ENCODE data around the gene SCGB1D2.
"Not testable (repeated sequence)": the region's sequence is repeated elsewhere in the genome, so short reads cannot be mapped to it uniquely, and the experiment has no call there.

Gene SCGB1D2
- total RNA-seq: 0 reads per million in 3 donors

DNA sequence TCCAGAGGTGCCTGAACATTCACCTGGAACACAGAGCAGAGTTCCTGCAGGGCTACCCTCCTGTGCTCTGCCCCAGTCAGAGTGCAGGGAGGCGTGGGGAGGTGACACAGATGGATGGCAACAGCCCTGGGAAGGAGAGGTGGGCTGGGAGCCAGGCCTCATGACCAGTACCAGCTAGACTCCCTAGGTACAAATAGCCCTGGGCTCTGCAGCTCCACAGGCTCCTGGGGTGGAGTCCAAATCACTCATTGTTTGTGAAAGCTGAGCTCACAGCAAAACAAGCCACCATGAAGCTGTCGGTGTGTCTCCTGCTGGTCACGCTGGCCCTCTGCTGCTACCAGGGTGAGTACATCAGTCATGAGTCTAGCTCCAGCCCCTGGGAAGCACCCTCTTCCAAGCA is at the start of gene SCGB1D2:
TSS of gene SCGB1D2 (plus strand) at position 219 of the 400 bp plus-strand sequence. CDS start at position 288, 69 bp downstream.
- Histone ChIP-seq H3K27ac (ENCODE audit: insufficient read depth, low read length, poor library complexity, severe bottlenecking) (no peak within 1 kb of the TSS), H3K4me3 (ENCODE audit: insufficient read depth, low read depth, low read length, poor library complexity, severe bottlenecking) (no peak within 1 kb of the TSS), H3K9me3 (ENCODE audit: control insufficient read depth, low read length) (no peaks in the 10 kb centered on the region), H3K36me3 (ENCODE audit: control insufficient read depth, insufficient read depth, low read length) (no peaks in the 10 kb centered on the region), H3K27me3 (replicated peaks; ENCODE audit: control insufficient read depth, insufficient read depth, low read length, poor library complexity, severe bottlenecking) (no peaks in the 10 kb centered on the region), H3K4me1 (ENCODE audit: control insufficient read depth, insufficient read depth, low read length, poor library complexity, severe bottlenecking) (no peaks in the 10 kb centered on the region)
- no peak for DNase-seq

DNA sequence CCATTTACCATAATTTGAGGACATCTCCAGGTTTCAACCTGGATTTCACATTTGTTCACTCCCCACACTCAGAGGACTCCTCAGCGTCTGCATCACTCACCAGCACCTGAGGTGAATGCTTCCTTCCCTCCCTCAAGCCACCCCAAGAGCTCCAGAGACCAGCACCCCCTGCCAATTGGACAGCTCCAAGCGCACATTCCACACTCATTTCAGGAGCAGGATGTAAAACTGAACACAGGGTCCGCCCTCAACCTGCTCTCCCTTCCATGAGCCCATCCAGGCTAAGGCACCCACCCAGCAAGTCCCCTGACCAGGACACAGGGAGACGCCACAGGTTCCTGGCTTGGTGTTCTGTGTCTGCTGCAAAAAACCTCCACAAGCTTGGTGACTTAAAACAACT is 48.1 kb upstream of the SCGB1D2 start:
- Histone ChIP-seq H3K27me3 (replicated peaks; ENCODE audit: control insufficient read depth, insufficient read depth, low read length, poor library complexity, severe bottlenecking) (peaks cover 9% of the 10 kb centered on the region), H3K36me3 (ENCODE audit: control insufficient read depth, insufficient read depth, low read length) (no peaks in the 10 kb centered on the region), H3K9me3 (ENCODE audit: control insufficient read depth, low read length) (no peaks in the 10 kb centered on the region), H3K4me1 (ENCODE audit: control insufficient read depth, insufficient read depth, low read length, poor library complexity, severe bottlenecking) (no peaks in the 10 kb centered on the region), H3K27ac (ENCODE audit: insufficient read depth, low read length, poor library complexity, severe bottlenecking) (no peak overlapping the region), H3K4me3 (ENCODE audit: insufficient read depth, low read depth, low read length, poor library complexity, severe bottlenecking) (no peak overlapping the region)
- DNase-seq: no peak

GRCh38 chr11:62195010-62195409 is 47.0 kb upstream of the SCGB1D2 start:
- not testable (repeated sequence) for H3K27ac ChIP-seq (ENCODE audit: insufficient read depth, low read length, poor library complexity, severe bottlenecking); H3K9me3 ChIP-seq (ENCODE audit: control insufficient read depth, low read length); H3K27me3 ChIP-seq (replicated peaks; ENCODE audit: control insufficient read depth, insufficient read depth, low read length, poor library complexity, severe bottlenecking); H3K4me3 ChIP-seq (ENCODE audit: insufficient read depth, low read depth, low read length, poor library complexity, severe bottlenecking); DNase-seq; H3K36me3 ChIP-seq (ENCODE audit: control insufficient read depth, insufficient read depth, low read length); H3K4me1 ChIP-seq (ENCODE audit: control insufficient read depth, insufficient read depth, low read length, poor library complexity, severe bottlenecking)

DNA sequence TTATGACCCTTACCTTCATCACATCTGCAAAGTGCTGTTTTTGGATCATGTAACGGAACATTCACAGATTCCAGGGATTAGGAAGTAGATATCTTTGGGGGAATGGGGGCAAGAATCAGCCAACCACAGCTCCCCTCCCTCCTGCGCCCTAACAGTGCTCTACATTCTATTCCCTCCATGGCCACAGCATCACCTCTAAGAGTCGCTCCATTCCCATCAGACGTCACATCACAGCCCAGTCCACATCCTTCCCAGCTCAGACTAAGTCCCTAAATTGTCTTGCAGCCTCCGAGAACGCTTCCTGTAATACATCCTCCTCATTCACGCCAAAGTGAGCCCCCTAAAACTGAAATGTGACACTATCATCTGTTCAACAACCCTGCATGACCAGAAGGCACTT is 46.1 kb upstream of the SCGB1D2 start:
- Histone ChIP-seq H3K4me3 (ENCODE audit: insufficient read depth, low read depth, low read length, poor library complexity, severe bottlenecking) (no peak overlapping the region), H3K4me1 (ENCODE audit: control insufficient read depth, insufficient read depth, low read length, poor library complexity, severe bottlenecking) (no peaks in the 10 kb centered on the region), H3K36me3 (ENCODE audit: control insufficient read depth, insufficient read depth, low read length) (no peaks in the 10 kb centered on the region), H3K27me3 (replicated peaks; ENCODE audit: control insufficient read depth, insufficient read depth, low read length, poor library complexity, severe bottlenecking) (peaks cover 9% of the 10 kb centered on the region), H3K9me3 (ENCODE audit: control insufficient read depth, low read length) (no peaks in the 10 kb centered on the region), H3K27ac (ENCODE audit: insufficient read depth, low read length, poor library complexity, severe bottlenecking) (no peak overlapping the region)
- no peak for DNase-seq

DNA sequence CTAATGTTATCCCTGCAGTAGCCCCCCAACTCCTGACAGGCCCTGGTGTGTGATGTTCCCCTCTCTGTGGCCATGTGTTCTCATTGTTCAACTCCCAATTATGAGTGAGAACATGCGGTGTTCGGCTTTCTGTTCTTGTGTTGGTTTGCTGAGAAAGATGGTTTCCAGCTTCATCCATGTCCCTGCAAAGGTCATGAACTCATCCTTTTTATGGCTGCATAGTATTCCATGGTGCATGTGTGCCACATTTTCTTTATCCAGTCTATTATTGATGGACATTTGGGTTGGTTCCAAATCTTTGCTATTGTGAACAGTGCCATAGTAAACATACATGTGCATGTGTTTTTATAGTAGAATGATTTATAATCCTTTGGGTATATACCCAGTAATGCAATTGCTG is 44.6 kb upstream of the SCGB1D2 start:
- H3K4me1 ChIP-seq (ENCODE audit: control insufficient read depth, insufficient read depth, low read length, poor library complexity, severe bottlenecking); H3K27ac ChIP-seq (ENCODE audit: insufficient read depth, low read length, poor library complexity, severe bottlenecking); H3K27me3 ChIP-seq (replicated peaks; ENCODE audit: control insufficient read depth, insufficient read depth, low read length, poor library complexity, severe bottlenecking); DNase-seq; H3K36me3 ChIP-seq (ENCODE audit: control insufficient read depth, insufficient read depth, low read length); H3K9me3 ChIP-seq (ENCODE audit: control insufficient read depth, low read length); H3K4me3 ChIP-seq (ENCODE audit: insufficient read depth, low read depth, low read length, poor library complexity, severe bottlenecking): not testable (repeated sequence)

GRCh38 chr11:62201376-62201775 is 40.7 kb upstream of the SCGB1D2 start:
- no peak overlapping the region for H3K27ac ChIP-seq (ENCODE audit: insufficient read depth, low read length, poor library complexity, severe bottlenecking)
- DNase-seq: no peak
- no peaks in the 10 kb centered on the region for H3K36me3 ChIP-seq (ENCODE audit: control insufficient read depth, insufficient read depth, low read length)
- no peaks in the 10 kb centered on the region for H3K27me3 ChIP-seq (replicated peaks; ENCODE audit: control insufficient read depth, insufficient read depth, low read length, poor library complexity, severe bottlenecking)
- no peaks in the 10 kb centered on the region for H3K4me1 ChIP-seq (ENCODE audit: control insufficient read depth, insufficient read depth, low read length, poor library complexity, severe bottlenecking)
- no peak overlapping the region for H3K4me3 ChIP-seq (ENCODE audit: insufficient read depth, low read depth, low read length, poor library complexity, severe bottlenecking)
- no peaks in the 10 kb centered on the region for H3K9me3 ChIP-seq (ENCODE audit: control insufficient read depth, low read length)

GRCh38 chr11:62202910-62203309 is 39.1 kb upstream of the SCGB1D2 start:
- no peak overlapping the region for H3K27ac ChIP-seq (ENCODE audit: insufficient read depth, low read length, poor library complexity, severe bottlenecking)
- H3K27me3 ChIP-seq (replicated peaks; ENCODE audit: control insufficient read depth, insufficient read depth, low read length, poor library complexity, severe bottlenecking): no peaks in the 10 kb centered on the region
- no peak overlapping the region for H3K4me3 ChIP-seq (ENCODE audit: insufficient read depth, low read depth, low read length, poor library complexity, severe bottlenecking)
- DNase-seq: no peak
- no peaks in the 10 kb centered on the region for H3K36me3 ChIP-seq (ENCODE audit: control insufficient read depth, insufficient read depth, low read length)
- no peaks in the 10 kb centered on the region for H3K4me1 ChIP-seq (ENCODE audit: control insufficient read depth, insufficient read depth, low read length, poor library complexity, severe bottlenecking)
- H3K9me3 ChIP-seq (ENCODE audit: control insufficient read depth, low read length): no peaks in the 10 kb centered on the region

DNA sequence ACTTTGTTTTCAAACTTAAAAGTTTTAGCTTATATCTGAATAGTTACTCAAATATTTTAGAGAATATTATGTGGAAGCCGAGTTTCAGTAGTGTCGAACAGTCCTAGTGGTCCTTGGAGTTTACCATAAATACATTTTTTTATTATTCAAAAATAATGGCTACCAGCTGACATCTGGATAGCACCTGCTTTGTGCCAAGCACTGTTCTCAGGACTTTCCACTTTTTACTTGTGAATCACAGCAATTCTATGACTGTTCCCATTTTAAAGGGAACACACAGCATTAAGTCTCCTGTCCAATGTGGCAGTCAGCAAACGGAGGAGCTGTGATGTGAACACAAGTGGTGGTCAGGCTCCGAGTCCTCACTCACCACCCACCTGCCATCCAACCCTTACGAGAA is 37.6 kb upstream of the SCGB1D2 start:
- H3K36me3 ChIP-seq (ENCODE audit: control insufficient read depth, insufficient read depth, low read length): no peaks in the 10 kb centered on the region
- H3K4me1 ChIP-seq (ENCODE audit: control insufficient read depth, insufficient read depth, low read length, poor library complexity, severe bottlenecking): no peaks in the 10 kb centered on the region
- no peak overlapping the region for H3K27ac ChIP-seq (ENCODE audit: insufficient read depth, low read length, poor library complexity, severe bottlenecking)
- H3K4me3 ChIP-seq (ENCODE audit: insufficient read depth, low read depth, low read length, poor library complexity, severe bottlenecking): no peak overlapping the region
- no peak for DNase-seq
- no peaks in the 10 kb centered on the region for H3K27me3 ChIP-seq (replicated peaks; ENCODE audit: control insufficient read depth, insufficient read depth, low read length, poor library complexity, severe bottlenecking)
- H3K9me3 ChIP-seq (ENCODE audit: control insufficient read depth, low read length): no peaks in the 10 kb centered on the region

- no peak overlapping the region for H3K27ac ChIP-seq (ENCODE audit: insufficient read depth, low read length, poor library complexity, severe bottlenecking)
- no peak overlapping the region for H3K4me3 ChIP-seq (ENCODE audit: insufficient read depth, low read depth, low read length, poor library complexity, severe bottlenecking)
- no peak for DNase-seq
- H3K4me1 ChIP-seq (ENCODE audit: control insufficient read depth, insufficient read depth, low read length, poor library complexity, severe bottlenecking): no peaks in the 10 kb centered on the region
- no peaks in the 10 kb centered on the region for H3K36me3 ChIP-seq (ENCODE audit: control insufficient read depth, insufficient read depth, low read length)
- H3K27me3 ChIP-seq (replicated peaks; ENCODE audit: control insufficient read depth, insufficient read depth, low read length, poor library complexity, severe bottlenecking): no peaks in the 10 kb centered on the region
- no peaks in the 10 kb centered on the region for H3K9me3 ChIP-seq (ENCODE audit: control insufficient read depth, low read length)
Observed at GRCh38 chr11:62205441-62205840, 36.6 kb upstream of the SCGB1D2 start.

DNA sequence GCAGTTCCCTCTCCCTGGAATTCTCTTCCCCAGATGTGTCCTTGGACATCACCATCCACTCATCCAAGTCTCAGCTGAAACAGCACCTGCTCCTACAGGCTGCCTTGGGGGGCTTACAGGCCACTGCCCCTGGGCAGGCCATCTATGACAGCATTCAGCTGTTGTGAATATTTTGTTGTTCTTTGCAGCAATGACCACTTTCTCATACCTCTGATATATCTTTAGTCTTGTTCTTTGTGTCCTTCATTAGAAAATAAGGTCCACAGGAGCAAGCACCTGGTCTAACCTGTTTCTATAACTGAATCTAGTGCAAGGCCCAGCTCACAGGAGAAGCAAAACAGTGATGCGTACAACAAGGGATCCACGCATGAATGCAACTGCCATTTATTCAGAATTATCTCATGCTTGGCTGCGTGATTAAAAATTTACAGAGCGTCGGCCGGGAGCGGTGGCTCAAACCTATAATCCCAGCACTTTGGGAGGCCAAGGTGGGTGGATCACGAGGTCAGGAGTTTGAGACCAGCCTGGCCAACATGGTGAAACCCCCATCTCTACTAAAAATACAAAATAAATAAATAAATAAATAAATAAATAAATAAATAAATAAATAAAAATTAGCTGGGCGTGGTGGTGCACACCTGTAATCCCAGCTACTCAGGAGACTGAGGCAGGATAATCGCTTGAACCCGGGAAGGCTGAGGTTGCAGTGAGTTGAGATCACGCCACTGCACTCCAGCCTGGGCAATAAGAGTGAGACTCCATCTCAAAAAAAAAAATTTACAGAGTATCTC is 35.6 kb upstream of the SCGB1D2 start:
- H3K27ac ChIP-seq (ENCODE audit: insufficient read depth, low read length, poor library complexity, severe bottlenecking); H3K9me3 ChIP-seq (ENCODE audit: control insufficient read depth, low read length); H3K36me3 ChIP-seq (ENCODE audit: control insufficient read depth, insufficient read depth, low read length); H3K4me3 ChIP-seq (ENCODE audit: insufficient read depth, low read depth, low read length, poor library complexity, severe bottlenecking); DNase-seq; H3K4me1 ChIP-seq (ENCODE audit: control insufficient read depth, insufficient read depth, low read length, poor library complexity, severe bottlenecking); H3K27me3 ChIP-seq (replicated peaks; ENCODE audit: control insufficient read depth, insufficient read depth, low read length, poor library complexity, severe bottlenecking): not testable (repeated sequence)
